ENCODE measurements around the gene DSG3. TPM values are rescaled to one million over a fixed set of nuclear protein-coding genes. Genes with fewer than 3 reads are reported as not detected.
"Not testable (repeated sequence)": the region's sequence is repeated elsewhere in the genome, so short reads cannot be mapped to it uniquely, and the experiment has no call there.

DSG3 gene
- total RNA-seq, 1 donor from 2014 or later = 56.9 TPM

DNA sequence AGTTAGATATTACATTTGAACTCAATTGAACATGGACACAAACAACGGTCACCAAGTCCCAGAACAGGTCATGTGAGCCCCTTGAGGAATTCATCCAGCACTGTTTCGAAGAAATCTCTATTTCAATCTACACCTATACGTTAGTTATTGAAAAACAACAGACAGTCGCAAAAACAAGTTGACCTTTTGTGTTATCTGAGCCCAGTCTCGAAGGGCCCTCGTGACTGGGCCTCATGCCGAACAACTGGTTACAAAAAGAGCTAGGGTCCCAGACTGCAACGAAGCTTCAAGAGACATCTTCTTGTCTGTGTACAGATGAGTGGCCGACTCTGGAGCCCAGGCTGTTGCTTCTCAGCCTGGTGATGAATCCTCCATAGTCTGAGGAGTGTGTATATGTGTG lies 45.1 kb downstream of the DSG3 start:
- DNase-seq = no peak

DNA sequence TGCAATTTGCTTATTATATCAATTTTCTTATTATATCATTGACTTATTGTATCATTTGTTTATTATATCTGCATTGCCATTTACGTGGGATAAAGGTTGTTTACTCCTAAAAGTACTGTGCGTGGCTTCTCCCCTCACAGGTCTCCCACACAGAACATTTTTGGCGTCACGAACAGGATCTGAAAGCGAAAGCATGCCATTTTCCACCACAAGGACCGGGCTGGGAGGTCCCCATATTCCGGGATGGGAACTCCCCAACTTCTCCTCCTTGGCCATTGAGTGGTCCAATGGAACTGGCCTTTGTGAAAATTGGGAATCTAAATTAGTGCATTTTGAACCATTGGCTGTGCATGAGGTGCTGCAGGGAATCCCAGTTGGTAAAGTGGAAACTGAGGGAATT lies 45.6 kb downstream of the DSG3 start:
- DNase-seq = no peak

DNA sequence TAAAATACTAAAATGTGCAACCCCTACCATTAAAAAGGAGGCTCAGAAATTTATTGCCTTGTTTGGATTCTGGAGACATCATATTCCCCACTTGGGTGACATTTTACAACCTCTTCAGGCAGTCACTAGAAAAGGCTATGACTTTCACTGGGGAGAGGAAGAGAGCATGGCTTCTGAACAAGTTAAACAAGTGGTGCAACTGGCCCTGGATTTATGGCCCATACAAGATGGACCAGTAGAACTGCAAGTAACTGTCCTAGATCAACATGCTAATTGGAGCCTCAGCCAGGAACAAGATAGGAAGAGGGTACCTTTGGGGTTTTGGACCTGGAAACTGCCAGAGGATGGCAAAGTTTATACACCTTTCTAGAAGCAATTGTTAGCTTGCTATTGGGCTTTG lies 46.4 kb downstream of the DSG3 start:
- no peak for DNase-seq

DNA sequence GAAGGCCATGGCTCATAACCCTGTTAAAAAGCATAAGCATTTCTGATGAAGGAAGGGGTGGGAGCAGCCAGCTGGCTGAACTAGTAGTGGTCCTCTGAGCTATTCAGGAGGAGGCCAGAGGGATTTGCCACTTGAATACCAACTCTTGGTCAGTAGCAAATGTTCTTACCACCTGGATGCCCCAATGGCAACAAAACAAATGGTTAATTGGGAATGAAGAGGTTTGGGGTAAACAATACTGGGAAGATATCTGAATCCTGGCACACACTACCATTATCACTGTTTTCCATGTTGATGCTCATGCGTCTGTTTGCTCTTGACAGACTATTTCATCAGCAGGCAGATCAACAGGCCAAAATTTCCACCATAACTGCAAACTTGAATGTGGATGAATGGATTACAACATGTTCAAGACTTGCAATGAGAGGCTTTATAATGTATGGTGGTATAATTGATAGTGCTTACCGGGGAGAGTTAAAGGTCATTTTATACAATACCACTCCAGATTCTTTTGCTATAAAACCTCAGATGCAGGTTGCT lies 47.2 kb downstream of the DSG3 start:
- DNase-seq = not testable (repeated sequence)

DNA sequence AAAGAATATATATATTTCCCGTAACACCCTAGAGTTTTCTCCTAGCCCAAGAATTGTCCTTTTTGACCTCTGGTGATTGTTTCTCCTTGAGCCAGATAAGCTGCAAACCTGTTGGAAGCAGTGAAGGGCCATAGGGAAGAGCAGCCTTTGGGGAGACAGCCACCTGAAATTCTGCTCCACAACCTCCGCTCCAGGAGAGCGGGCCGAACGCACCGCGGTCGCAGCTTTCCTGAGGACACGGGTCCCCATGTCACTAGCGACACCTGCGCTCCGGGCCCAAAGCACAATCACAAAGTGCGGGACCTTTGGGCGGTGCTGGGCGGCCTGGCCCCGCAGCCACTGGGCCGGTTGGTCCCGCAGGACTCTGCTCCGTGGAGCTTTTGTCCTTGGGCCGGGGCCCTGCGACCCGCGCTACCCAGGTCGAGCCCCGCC lies 49.9 kb downstream of the DSG3 start:
- DNase-seq = no peak

DNA sequence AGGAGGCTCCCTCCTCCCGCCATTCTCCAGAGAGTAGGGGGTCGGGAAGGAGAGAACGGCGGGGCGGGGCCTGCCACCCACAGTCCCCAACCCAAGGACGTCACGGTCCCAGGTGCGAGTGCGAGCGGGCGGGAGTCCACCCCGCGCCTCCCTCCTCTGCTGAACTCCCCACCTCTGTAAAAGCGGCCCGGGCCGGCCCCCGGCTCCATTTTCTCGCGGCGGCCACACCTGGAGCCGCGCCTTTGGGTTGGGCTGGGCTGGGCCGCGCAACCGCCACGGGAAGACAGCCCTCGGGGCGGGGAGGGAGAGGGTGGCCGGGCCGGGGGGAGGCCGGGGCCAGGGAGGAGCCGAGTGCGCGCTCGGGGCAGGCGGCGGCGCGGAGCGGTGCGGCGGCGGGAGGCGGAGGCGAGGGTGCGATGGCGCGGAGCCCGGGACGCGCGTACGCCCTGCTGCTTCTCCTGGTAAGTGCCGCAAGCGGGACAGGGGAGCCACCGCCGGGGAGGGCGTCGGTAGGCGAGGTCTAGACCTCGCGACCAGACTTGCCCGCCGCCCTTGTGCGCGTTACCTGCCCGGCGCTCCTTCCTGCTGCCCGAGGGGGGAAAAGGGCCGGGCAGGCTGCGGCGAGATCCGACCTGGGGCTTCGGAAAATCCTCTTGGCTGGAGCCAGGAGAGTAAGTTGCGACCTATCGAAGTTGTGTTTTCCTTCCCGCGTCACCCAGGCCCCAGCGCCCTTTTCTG lies 50.5 kb downstream of the DSG3 start, which contains the start of gene DSG2:
Gene DSG2 (plus strand): TSS at position 342 of the 738 bp plus-strand sequence. CDS start 75 bp downstream, at position 417.
- no peak for DNase-seq

DNA sequence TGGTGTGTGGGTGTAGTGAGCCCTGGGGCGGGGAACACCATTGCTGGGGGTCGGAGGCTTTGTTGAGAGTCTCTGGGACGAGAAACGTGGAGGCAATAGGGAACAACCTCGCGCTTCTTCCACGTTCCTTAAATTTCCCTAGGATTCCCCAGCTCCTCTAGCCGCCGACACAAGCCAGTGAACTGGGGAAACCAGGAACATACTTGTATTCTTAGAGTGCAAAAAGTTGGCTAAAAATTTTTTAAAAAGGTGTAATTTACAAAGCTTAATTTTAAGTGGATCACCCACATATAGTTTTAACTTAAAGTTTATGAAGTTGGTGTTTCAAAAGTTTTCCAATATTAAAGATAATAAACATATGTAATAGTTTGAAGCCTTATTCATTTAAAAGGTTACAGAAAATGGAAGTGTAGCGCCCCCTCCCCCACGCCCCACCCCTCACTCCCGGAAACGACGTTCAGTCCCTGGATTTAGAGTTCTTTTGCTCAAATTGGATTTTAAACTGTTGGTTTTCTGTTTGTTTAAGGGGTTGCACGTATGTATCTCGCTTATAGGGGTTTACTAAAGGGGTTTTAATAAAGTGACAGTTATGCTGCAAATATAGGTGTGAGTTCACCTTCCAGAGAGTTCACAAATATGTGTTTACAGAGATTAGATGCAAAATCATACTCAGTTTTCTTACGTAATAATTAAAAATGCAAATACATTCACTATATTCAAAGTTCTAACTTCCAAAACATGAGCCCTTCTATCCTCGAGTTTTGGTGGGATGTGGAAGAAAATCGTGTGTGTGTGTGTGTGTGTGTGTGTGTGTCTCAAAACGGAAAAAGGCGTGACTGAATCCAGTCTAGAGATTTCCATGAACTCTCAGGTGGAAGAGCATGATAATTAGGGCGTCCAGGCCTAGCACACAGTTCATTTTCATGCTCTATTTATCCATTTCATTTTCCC lies 51.3 kb downstream of the DSG3 start:
- DNase-seq = no peak

DNA sequence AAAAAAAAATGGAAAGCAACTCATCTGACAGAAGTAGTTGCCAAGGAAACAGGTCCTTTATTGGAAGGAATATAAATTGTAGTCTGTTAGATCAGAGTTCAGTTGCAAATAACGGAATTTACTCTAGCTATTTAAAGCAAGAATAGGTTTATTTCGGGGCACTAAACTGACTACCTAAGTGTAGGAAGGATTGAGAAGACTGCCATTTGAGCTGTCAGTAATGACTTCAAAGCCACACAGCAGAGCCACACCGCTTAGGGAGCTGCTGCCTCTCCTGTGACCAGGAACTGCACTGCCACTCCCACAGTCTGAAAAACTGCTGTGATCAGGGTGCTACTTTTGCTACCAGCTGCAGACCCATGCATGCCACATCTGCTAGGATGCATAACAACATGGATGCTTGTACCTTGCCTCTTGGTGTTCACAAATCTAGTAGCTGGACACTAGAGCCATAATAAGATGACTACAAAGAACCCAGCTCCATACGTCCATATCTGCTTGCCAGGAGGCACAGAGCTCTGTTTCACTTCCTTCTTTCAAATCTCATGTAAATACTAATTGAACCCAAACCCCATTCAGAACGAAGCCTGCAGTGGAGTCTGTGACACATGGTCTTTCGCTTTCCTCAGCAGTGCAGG lies 52.6 kb downstream of the DSG3 start:
- DNase-seq = no peak

DNA sequence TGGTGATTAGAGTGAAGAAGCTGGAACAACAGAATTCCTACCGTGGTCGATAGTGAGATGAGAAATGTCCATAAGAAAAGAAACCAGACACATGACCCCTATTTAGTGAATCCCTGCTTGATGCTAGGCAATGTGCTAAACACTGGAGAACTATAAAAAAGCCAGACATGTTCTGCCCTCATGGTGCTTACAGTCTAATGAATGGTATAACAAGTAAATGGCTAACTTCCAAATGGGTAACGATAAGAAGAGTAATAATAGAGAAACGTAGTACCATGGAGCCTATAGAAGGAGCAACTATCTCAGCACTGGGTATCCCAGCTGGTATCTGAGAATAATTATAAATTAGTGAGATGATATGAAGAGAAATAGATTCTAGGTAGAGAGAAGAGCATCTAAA lies 55.5 kb downstream of the DSG3 start:
- no peak for DNase-seq

DNA sequence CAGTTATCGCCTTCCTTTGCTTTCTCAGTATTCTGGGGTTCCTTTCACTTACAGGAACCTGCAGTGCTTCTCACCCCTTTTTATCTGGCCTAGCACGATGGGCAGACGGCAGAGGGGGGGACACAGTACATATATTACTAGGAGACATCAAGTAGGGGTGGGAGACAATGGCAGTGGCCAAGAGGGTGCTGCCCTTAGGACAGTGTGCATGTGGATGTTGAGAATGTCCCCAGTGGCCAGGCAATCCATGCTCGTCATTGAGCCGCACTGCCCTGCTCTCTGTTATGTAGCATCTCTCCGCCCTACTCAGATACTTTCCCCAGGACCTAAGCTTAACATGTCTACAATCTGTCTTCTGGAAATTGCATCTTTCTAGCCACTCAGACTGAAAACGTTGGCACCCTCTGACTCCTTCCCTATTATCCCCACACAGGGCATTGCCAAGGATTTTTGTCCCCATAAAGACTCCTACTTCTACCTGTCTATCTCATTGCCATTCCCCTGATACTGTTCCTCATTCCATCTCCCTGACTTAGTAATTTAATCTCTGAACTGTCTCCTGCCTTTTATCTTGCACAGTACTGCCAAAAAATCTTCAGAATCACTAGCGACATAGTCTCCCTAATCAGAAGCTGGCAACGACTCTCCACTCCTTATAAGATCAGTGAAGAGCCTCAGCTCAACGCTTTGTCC lies 57.1 kb downstream of the DSG3 start:
- no peak for DNase-seq

DNA sequence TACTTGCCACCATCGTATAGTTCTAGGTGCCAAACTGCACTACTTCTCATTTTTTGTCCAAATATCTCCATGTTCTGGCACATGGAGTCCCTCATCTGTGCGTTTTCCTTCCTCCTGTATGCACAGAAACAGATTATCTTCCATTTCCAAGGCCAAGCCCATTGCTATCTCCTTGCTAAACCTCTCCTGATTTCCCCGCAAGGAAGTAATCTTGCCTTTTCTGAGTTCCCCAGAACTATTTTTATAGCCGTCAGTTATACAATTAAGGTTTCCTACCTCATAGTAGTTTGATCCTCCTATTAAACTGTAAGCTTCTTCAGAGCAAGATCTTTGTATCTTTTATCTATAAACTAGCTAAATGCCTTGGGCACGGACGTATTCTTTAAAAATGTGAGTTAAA lies 57.6 kb downstream of the DSG3 start:
- no peak for DNase-seq

DNA sequence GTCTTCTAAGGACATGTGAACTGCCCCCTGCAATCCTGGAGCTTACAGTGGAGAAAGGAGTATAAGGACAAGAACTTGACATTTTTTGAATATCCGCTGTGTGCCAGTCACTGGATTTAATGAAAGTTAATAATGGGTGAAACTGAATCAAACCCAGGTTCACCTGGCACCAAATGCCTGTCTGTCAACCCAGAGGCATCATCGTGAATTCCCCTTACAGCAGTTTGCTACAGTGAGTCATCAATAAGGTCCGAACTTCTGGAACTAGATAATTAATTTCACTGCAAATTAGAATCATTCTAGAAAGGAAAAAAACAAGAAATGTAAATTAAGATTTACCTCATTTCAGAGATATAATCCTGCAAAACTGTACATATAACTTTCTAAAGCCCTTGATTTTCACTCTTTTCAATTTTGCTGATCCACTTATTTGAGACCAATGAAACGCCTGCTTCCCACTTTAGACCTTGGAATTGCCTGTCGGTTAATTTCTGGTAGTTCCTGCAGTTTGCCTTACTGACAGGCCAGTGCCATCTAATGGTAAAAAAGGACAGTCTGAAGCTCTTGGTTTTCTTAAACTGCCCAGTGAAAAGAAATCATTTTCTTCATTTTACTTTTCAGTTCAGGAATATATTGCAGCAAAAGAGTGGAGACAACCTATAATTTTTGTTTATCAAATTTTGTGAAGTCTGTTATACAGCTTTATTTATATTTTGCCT lies 58.6 kb downstream of the DSG3 start:
- DNase-seq = no peak

DNA sequence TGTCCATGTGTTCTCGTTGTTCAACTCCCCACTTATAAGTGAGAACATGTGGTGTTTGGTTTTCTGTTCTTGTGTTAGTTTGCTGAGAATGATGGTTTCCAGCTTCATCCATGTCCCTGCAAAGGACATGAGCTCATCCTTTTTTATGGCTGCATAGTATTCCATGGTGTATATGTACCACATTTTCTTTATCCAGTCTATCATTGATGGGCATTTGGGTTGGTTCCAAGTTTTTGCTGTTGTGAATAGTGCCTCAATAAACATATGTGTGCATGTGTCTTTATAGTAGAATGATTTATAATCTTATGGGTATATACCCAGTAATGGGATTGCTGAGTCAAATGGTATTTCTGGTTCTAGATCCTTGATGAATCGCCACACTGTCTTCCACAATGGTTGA lies 59.6 kb downstream of the DSG3 start:
- DNase-seq = not testable (repeated sequence)

DNA sequence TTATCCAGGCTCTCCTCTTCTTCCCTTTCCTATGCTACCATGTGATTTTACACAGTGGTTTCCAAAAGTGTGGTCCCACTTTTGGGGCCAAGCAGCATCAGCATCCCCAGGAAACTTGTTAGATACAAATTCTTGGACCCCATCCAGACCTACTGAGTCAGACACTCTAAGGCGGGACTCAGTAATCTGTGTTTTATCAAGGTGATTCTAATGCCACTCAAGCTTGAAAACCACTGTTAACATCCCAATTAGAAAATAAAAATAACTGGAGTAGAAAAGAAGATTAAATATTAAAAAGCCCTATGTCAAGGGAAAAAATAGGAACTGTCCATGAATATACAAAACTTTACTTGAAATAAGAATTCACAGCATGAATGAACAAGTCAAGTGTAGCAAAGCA lies 61.2 kb downstream of the DSG3 start:
- no peak for DNase-seq

DNA sequence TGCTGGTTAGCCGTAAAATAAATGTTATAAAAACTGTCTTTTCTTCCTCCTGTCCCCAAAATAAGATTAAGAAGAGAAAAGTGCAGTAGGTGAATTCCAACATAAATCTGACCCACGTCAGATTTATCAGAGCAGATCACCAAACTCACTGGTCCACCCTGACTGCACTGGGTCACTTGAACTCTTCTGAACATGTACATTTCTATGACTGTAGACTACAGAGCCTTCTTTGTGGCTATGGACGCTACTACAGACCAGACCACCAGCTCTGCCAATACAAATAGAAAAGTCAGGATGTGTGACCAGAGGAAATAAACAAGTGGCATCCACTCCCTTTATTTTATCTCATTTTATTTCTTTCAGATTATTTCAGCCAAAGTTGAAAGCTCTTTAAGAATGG lies 62.0 kb downstream of the DSG3 start:
- no peak for DNase-seq

DNA sequence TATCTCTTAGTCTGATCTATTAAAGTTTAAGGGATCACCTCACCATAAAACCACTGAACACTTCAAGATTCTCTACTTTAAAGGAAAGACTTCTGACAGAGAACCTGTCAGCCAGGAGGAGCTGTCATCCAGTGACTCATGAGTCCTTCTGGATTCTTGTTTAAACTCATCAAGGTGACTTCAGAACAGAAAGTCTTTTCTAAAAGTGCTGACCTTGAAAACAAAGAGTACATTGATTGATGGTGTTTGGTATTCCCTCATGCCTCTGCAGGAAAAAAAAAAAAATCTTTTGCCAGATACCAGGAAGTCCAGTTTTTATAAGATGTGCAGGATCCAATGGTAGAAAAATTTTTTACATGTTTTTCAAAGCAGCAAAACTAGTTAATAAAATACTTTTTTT lies 62.8 kb downstream of the DSG3 start:
- DNase-seq = no peak

DNA sequence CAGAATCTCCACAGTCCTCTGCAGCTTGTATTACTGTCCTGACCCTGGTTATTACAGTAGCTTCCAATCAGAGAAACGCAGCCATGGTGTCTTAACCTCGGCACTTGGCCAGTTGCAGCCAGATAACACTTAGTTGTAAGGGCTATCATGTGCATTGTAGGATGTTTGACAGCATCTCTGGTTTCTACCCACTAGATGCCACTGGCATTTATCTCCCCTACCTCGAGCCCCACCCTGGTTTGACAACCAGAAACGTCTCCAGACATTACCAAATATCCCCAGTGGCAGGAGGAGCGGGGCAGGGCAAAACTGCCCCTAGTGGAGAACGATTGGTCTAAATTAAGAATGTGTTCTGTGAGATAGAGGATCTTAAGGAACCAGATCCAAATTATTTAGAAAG lies 63.6 kb downstream of the DSG3 start:
- no peak for DNase-seq

DNA sequence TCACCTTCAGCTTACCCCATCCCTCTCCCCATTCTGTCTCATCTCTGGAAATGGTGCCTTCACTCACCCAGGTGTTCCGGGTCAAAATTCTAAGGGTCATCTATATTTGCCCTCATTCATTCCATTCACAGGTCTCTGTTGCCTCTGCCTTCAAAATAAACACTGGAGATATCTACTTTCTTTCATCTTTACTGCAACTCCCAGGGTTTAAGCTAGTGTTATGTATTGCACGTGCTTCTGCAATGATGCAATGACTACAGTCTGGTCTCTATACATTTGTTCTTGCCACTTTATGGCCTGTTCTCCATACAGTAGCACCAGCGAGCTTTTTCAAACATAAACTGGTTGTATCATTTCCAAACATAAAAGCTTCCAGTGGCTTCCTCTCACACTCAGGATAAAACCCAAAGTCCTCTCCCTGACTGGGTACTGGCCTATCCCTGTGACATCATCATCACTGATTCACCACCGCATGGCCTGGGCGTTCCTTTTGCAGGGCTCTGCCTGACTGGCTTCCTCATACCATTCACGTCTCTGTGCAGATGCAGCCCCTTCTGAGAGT lies 64.7 kb downstream of the DSG3 start:
- no peak for DNase-seq

DNA sequence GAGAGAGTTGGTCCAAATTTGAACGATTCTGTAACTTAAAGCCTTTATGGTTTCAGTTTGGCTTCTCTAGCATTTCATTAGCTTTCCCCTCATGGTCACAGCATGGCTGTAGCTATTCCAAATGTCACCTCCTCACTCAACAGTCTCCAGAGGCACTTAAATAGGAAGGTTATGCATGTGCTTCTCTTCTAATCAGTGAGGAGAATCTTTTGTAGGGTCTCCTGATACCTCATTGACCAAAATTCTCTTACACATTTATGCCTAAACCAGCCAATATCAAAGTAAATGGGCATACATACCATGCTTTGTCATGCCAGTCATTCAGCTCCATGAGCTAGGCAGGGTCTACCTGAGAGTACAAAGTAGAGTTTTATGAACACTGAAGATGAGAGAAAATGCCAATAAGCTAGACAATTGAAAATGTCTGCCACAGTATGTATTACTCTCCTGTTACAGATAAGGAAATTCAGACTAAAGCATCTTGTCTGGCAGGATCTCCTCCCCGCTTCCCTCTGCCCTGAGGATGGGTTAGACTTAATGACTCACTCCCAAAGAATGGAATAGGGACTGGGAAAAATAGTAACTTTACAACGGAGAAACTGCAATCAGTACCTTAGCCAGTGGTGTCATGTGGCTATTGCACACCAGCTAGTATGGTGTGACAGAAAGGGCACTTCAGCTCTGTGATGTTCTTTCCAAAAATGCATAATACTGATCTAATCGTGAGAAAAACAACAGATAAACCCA lies 65.8 kb downstream of the DSG3 start:
- DNase-seq = no peak

DNA sequence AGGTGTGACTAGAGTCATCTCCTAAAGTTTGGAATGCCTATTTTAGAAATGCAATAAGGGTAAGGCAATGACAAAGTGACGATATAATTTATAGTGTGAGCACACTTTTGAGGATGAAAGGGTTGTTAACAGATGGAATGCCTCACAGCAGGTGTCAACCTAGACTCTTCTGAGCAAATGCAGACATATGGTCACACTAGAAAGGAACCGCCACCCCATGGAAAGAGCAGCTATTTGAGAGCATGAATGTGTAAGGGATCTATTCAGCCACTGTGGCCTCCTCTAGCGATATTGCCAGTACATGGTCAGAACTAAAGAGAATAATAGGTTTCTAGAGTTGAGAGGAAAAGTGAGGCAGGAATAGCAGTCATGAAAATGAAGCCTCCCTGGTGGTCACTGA lies 68.9 kb downstream of the DSG3 start:
- DNase-seq = no peak

Measured in skin of body (tissue), 2 donors.